Hepatocyte (in vitro differentiated cells): ENCODE measurements around the gene NUPR1.

Source experiments
- EZH2 ChIP-seq: fragments of 200-600 bp; sonication (generic); IDR thresholded peaks from 2 replicates; pipeline ENCODE4 v1.6.1; 2016; ENCODE audit warnings: antibody characterized with exemption, mild to moderate bottlenecking, borderline replicate concordance
- TF ChIP-seq, protein P1 (sequence below): fragments of 200-600 bp; sonication (generic); IDR thresholded peaks from 2 replicates; pipeline ENCODE4 v1.5.1; 2016; ENCODE audit warnings: antibody characterized with exemption, mild to moderate bottlenecking; ENCODE audit not compliant: poor library complexity

DNA sequence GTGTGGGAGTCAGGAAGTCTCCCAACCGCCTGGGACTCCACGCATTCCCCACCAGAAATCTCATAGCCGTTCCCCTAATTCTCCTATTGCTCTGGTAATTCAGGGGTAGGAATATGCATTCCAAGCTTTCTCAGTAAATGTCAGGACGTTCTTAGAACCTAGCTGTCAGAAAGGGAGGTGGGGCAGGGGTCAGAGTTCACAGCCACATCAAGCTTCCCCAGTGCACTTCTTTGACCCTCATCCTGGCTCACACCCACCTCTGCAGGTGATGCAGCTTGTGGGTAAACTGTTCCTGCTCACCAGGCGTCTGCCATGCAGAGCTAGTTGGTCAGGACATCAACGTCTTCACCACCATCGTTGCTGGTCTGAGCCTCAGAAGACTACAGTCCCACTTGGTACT is 18.1 kb downstream of the NUPR1 start:
- TF ChIP-seq, protein P1, sequence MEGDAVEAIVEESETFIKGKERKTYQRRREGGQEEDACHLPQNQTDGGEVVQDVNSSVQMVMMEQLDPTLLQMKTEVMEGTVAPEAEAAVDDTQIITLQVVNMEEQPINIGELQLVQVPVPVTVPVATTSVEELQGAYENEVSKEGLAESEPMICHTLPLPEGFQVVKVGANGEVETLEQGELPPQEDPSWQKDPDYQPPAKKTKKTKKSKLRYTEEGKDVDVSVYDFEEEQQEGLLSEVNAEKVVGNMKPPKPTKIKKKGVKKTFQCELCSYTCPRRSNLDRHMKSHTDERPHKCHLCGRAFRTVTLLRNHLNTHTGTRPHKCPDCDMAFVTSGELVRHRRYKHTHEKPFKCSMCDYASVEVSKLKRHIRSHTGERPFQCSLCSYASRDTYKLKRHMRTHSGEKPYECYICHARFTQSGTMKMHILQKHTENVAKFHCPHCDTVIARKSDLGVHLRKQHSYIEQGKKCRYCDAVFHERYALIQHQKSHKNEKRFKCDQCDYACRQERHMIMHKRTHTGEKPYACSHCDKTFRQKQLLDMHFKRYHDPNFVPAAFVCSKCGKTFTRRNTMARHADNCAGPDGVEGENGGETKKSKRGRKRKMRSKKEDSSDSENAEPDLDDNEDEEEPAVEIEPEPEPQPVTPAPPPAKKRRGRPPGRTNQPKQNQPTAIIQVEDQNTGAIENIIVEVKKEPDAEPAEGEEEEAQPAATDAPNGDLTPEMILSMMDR: no peak
- TF ChIP-seq EZH2: no peak
